AG09319 (cell line): ENCODE measurements around the gene USP10.

ENCODE experiments used
- DNase-seq: peaks from one replicate; pipeline ENCODE4 v3.0.0-alpha.2; 2010; ENCODE audit warnings: low read depth; ENCODE audit errors: extremely low read depth
- CTCF ChIP-seq: IDR thresholded peaks from 2 replicates; pipeline ENCODE4 v1.5.1; 2011; ENCODE audit warnings: low read depth, mild to moderate bottlenecking, inconsistent platforms, low read length, moderate library complexity

USP10 gene

GRCh38 chr16:84808826-84809225 lies 109.0 kb downstream of the USP10 start:
- DNase-seq: no peak
- no peak for TF ChIP-seq CTCF

GRCh38 chr16:84810518-84811273 lies 110.9 kb downstream of the USP10 start:
- no peak for TF ChIP-seq CTCF
- peak; percentile 78 for DNase-seq

DNA sequence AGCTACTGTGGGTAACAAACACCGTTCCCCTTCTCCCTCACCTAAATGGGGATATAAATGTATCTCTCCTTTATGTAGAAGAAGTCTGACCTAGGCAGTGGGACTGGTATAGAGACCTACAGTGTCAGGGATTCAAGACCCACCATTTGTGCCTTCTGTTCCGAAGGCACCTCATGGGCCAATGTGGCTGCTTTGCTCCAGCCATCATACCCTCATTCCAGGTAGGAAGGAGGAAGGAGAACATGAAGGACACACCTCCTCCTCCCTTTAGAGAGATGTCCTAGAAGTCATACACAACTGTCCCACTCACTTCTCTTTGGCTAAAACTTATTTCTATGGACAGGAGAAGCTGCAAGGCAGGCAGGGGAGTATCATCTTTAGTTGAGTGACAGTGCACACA lies 111.7 kb downstream of the USP10 start:
- DNase-seq: no peak
- TF ChIP-seq CTCF: no peak

- no peak for TF ChIP-seq CTCF
- no peak for DNase-seq
Observed at GRCh38 chr16:84813141-84813934, 113.5 kb downstream of the USP10 start.

DNA sequence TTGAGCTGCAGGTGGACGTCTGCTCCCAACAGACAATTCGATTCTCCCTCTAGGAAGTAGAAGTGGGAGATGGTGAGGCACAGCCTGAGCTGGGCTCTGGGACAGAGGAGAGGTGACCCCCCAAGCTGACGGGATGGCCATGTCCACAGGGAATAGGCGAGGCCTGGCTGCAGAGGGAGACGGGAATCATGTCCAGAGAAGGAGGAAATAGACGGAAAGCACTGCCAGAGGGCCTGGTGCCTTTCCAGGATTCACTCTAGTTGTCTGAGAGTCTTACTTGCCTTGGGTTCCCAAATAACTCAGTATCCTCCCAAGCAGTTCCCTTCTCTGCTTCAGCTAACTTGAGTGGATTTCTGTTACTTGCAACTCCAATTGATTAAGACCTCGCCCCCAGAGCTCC lies 115.7 kb downstream of the USP10 start:
- no peak for TF ChIP-seq CTCF
- DNase-seq: no peak

- TF ChIP-seq CTCF: no peak
Observed at GRCh38 chr16:84816023-84816422, 116.2 kb downstream of the USP10 start.

GRCh38 chr16:84816485-84816884 lies 116.7 kb downstream of the USP10 start:
- no peak for TF ChIP-seq CTCF
- DNase-seq: no peak

More at GRCh38 chr16:84816023-84816422, 116.2 kb downstream of the USP10 start:
- DNase-seq: no peak
